ENCODE data around the gene GPR17. TPM values are rescaled to one million over a fixed set of nuclear protein-coding genes. Genes with fewer than 3 reads are reported as not detected.

GPR17 gene
- total RNA-seq, 4 donors from 2014 or later = 0.48 to 0.52 TPM; not detected in 2

DNA sequence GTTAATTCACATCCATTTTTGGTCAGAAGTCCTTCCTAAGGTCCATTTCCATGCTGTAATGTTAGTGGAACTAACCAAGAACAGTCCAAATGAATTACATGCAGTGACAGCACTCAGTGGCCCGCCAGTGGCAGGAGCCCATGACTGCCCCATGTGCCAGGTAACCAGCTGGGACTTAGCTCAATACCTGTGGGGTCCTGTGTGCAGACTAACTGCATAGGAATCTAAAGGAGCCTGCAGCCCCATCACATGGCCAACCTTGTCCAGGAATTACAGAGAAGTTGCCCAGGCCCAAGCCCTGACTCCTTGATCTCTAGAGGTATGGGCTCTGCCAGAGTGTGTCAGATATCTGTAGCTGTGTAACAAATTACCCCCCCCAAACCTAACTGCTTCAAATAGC lies 35.4 kb upstream of the GPR17 start:
- Histone ChIP-seq H3K9me3 (peaks cover 9% of the 10 kb centered on the region), H3K4me3 (no peak overlapping the region), H3K4me1 (peaks cover 1% of the 10 kb centered on the region), H3K27me3 (no peaks in the 10 kb centered on the region), H3K27ac (no peak overlapping the region), H3K36me3 (no peaks in the 10 kb centered on the region)
- TF ChIP-seq POLR2AphosphoS5 (IDR thresholded peaks at IDR 0.05) (no peak), EP300 (IDR thresholded peaks at IDR 0.05) (no peak), POLR2A (IDR thresholded peaks at IDR 0.05) (no peak)
- TF ChIP-seq, protein P1, sequence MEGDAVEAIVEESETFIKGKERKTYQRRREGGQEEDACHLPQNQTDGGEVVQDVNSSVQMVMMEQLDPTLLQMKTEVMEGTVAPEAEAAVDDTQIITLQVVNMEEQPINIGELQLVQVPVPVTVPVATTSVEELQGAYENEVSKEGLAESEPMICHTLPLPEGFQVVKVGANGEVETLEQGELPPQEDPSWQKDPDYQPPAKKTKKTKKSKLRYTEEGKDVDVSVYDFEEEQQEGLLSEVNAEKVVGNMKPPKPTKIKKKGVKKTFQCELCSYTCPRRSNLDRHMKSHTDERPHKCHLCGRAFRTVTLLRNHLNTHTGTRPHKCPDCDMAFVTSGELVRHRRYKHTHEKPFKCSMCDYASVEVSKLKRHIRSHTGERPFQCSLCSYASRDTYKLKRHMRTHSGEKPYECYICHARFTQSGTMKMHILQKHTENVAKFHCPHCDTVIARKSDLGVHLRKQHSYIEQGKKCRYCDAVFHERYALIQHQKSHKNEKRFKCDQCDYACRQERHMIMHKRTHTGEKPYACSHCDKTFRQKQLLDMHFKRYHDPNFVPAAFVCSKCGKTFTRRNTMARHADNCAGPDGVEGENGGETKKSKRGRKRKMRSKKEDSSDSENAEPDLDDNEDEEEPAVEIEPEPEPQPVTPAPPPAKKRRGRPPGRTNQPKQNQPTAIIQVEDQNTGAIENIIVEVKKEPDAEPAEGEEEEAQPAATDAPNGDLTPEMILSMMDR (IDR thresholded peaks at IDR 0.05) = no peak
- 86% methylated on average over 1 of the region's 1 CpG for WGBS
- peak; percentile 12 to 24 for DNase-seq (ENCODE audit: low spot score in 2 of 2)

DNA sequence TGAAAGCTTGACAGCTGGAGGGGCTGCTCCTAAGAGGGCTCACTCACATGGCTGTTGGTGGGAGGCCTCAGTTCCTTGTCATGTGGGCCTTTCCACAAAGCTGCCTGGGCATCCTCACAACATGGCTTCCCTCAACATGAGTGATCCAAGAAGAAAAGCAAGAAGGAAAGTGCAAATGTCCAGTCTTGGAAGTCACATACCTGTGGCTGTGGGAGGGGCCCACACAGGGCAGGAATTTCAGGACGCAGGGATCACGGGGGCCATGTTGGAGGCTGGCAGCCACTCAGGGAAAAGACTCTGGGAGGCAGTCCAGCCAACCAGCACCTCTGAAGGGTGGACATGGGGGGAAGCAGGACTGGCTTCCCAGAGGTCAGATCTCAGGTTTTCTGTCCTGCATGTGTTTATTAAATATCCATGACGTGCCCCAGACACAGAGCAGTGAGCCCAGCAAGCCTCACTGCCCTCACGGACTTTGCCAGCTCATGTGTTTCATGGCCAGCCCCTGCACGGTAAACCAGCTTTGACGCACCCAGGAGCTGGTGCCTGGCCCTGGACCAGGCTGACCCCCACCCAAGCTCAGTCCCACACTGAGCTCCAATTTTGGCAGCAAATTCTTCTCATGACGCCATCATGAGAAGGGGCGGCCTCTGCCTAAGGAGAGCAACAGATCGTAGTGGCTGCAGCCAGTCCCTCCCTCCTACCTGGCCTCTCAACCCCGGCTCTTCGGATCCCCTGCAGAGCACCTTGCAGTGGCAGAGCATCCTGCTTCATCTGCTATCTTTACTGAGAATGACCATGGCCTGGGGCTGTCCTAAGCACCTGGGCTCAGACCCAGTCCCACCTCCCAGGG lies 34.7 kb upstream of the GPR17 start:
- WGBS = 84% methylated on average over 8 of the region's 11 CpGs

DNA sequence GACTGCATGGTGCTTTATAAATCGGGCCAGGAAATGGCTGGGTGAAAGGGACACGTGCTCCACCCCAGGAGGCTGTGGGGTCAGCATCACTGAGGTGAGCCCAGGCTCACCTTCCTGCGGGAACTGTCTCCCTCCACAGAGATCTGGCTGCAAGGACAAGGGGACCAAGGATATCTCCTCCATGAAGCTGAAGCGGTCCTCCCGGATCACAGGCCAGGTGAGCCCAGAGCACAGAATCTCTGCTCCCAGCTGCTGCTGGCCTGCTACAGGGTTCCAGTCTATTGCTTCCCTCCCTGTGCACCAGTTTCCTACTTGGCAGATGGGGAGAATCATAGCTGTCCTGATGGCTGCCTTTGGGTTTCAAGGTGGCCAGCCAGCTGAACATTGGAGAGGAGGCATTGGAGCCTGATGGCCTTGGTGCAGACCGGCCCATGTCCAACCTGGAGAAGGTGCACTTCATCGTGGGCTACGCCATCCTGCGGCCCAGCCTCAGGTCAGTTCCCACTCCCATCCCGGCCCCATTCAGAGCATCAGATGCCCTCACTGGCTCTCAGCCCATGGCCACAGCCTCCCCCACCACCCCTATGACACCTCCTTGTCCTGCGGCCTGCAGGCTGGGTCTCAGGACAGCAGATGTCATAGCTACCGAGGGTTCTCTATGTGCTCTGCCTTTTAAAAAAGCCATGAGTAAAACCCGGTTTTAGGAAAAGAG lies 33.7 kb upstream of the GPR17 start:
- no peak overlapping the region for H3K4me3 ChIP-seq
- no peaks in the 10 kb centered on the region for H3K27me3 ChIP-seq
- TF ChIP-seq, protein P1 (IDR thresholded peaks at IDR 0.05) = no peak
- peaks cover 9% of the 10 kb centered on the region for H3K9me3 ChIP-seq
- 97% methylated on average over 8 of the region's 13 CpGs for WGBS
- peak; percentile 19 to 40 for DNase-seq (ENCODE audit: low spot score in 2 of 2)
- no peaks in the 10 kb centered on the region for H3K36me3 ChIP-seq
- H3K4me1 ChIP-seq = peaks cover 3% of the 10 kb centered on the region
- no peak overlapping the region for H3K27ac ChIP-seq

More for the DNA sequence above, 34.7 kb upstream of the GPR17 start:
- no peaks in the 10 kb centered on the region for H3K36me3 ChIP-seq
- H3K27ac ChIP-seq = no peak overlapping the region
- no peak for TF ChIP-seq POLR2AphosphoS5 (IDR thresholded peaks at IDR 0.05)
- no peak for TF ChIP-seq EP300 (IDR thresholded peaks at IDR 0.05)
- TF ChIP-seq, protein P1 (IDR thresholded peaks at IDR 0.05) = no peak
- TF ChIP-seq POLR2A (IDR thresholded peaks at IDR 0.05) = no peak
- H3K9me3 ChIP-seq = peaks cover 9% of the 10 kb centered on the region
- peak; percentile 28 to 65 for DNase-seq (ENCODE audit: low spot score in 2 of 2)
- H3K27me3 ChIP-seq = no peaks in the 10 kb centered on the region
- peaks cover 3% of the 10 kb centered on the region for H3K4me1 ChIP-seq
- H3K4me3 ChIP-seq = no peak overlapping the region

- no peak for TF ChIP-seq EP300 (IDR thresholded peaks at IDR 0.05)
- no peak for TF ChIP-seq POLR2AphosphoS5 (IDR thresholded peaks at IDR 0.05)
- no peak for TF ChIP-seq POLR2A (IDR thresholded peaks at IDR 0.05)
- TF ChIP-seq, protein P1 (IDR thresholded peaks at IDR 0.05) = no peak
- peaks cover 9% of the 10 kb centered on the region for H3K9me3 ChIP-seq
- H3K27ac ChIP-seq = no peak overlapping the region
- 94% methylated on average over 2 of the region's 2 CpGs for WGBS
- no peak overlapping the region for H3K4me3 ChIP-seq
- no peaks in the 10 kb centered on the region for H3K36me3 ChIP-seq
- H3K27me3 ChIP-seq = no peaks in the 10 kb centered on the region
- DNase-seq (ENCODE audit: low spot score in 2 of 2) = peak in 1 of 2 donors; percentile 13
- peaks cover 3% of the 10 kb centered on the region for H3K4me1 ChIP-seq
Measured at GRCh38 chr2:127614246-127614645, 31.7 kb upstream of the GPR17 start.

DNA sequence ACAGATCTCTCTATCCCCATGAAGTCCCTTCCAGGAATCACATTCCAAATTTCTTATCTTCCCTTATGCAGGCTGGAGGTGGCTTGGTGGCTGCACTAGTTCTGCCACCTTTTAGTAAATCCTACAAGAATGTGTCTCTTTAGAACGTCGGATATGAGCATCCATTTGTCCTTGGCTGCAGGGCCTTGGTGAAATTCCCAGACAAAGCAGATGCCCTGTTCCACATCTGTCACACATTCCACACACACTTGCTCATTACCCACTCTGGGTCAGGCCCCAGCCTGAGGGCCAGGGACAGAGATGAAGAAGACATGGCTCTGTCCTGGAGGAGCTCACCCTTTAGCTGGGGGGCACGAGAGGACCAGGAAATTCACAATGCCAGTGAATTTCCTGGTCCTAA lies 31.2 kb upstream of the GPR17 start:
- WGBS = 57% methylated on average over 3 of the region's 3 CpGs
- TF ChIP-seq, protein P1 (IDR thresholded peaks at IDR 0.05) = no peak
- TF ChIP-seq EP300 (IDR thresholded peaks at IDR 0.05) (no peak), POLR2AphosphoS5 (IDR thresholded peaks at IDR 0.05) (no peak), POLR2A (IDR thresholded peaks at IDR 0.05) (no peak)
- Histone ChIP-seq H3K4me1 (peaks cover 3% of the 10 kb centered on the region), H3K4me3 (no peak overlapping the region), H3K27ac (no peak overlapping the region), H3K27me3 (peaks cover 2% of the 10 kb centered on the region), H3K9me3 (peaks cover 9% of the 10 kb centered on the region), H3K36me3 (no peaks in the 10 kb centered on the region)
- peak in 1 of 2 donors; percentile 21 for DNase-seq (ENCODE audit: low spot score in 2 of 2)

Data from suprapubic skin (tissue), 4 donors.